A549 (cell line): ENCODE data around the gene TM4SF1. TPM values are rescaled to one million over a fixed set of nuclear protein-coding genes. Genes with fewer than 3 reads are reported as not detected.
A peak's percentile ranks its signal among the peaks of the same experiment; 100 is the strongest.

Experiments
- ATAC-seq, 2 experiments: fragments of 200-7000 bp in 1 of 2; fragments of >200 bp in 1 of 2; cut with Nextera tagmentation in 1 of 2; cut with Tn5 transposase in 1 of 2; 3 replicates each; pipeline versions ENCODE4 v1.8.0 to v1.9.1; 2018 to 2020; ENCODE audit warnings: mild to moderate bottlenecking in 1 of 2, moderate library complexity in 1 of 2
- CTCF ChIA-PET: fragments of 300-600 bp; sonication (Branson Sonifier 250); formaldehyde crosslinking; extraction: SDS; loops from one replicate; lab custom pipeline; 2021; ENCODE audit warnings: antibody characterized with exemption, inconsistent platforms; lab: Yijun Ruan, JAX
- POLR2A ChIA-PET: fragments of 350-600 bp; formaldehyde crosslinking; extraction: SDS; loops from one replicate; lab custom pipeline; 2021; ENCODE audit warnings: antibody characterized with exemption, inconsistent platforms; lab: Yijun Ruan, JAX
- DNase-seq, 2 experiments: peaks; one replicate each; pipeline versions ENCODE4 v3.0.0 to v3.0.0-alpha.2; 2011 to 2016; ENCODE audit warnings: low read depth in 1 of 2, low spot score in 1 of 2
- FAIRE-seq: peaks from 2 replicates; lab custom pipeline; 2011; peaks lifted over from hg19 to GRCh38; lab: Jason Lieb, UNC
- H3K27ac ChIP-seq, 2 experiments: fragments of >200 bp; sonication (Bioruptor Twin); formaldehyde crosslinking; 3 replicates each; pipeline ENCODE4 v1.5.1; 2016 to 2017
- H3K4me1 ChIP-seq: fragments of >200 bp; sonication (Bioruptor Twin); formaldehyde crosslinking; 3 replicates; pipeline ENCODE4 v1.6.1; 2016
- H3K4me2 ChIP-seq: fragments of >200 bp; sonication (Bioruptor Twin); formaldehyde crosslinking; 3 replicates; pipeline ENCODE4 v1.6.1; 2016
- H3K4me3 ChIP-seq: fragments of >200 bp; sonication (Bioruptor Twin); formaldehyde crosslinking; 3 replicates; pipeline ENCODE4 v1.5.1; 2016
- H3K9me3 ChIP-seq: fragments of >200 bp; sonication (Bioruptor Twin); formaldehyde crosslinking; 3 replicates; pipeline ENCODE4 v1.6.1; 2016
- BHLHE40 ChIP-seq: IDR thresholded peaks from 2 replicates; pipeline ENCODE4 v1.6.1; 2012; ENCODE audit warnings: low read depth, low read length, inconsistent platforms
- CHD2 ChIP-seq: fragments of 150-350 bp; IDR thresholded peaks from 2 replicates; pipeline ENCODE4 v1.6.1; 2014; ENCODE audit warnings: low read length; ENCODE audit not compliant: partially characterized antibody
- CHD4 ChIP-seq: fragments of 200-600 bp; sonication (generic); IDR thresholded peaks from 2 replicates; pipeline ENCODE4 v1.6.1; 2016; ENCODE audit warnings: antibody characterized with exemption, mild to moderate bottlenecking, borderline replicate concordance
- EP300 ChIP-seq, 2 experiments: fragments of >200 bp; sonication (Bioruptor Twin); formaldehyde crosslinking; IDR thresholded peaks; 2 replicates in 1 of 2; 3 replicates in 1 of 2; pipeline ENCODE4 v1.6.1; 2016 to 2017
- FOSL2 ChIP-seq, 2 experiments: fragments of 450-650 bp in 1 of 2; fragments of >200 bp in 1 of 2; sonication (Bioruptor Twin) in 1 of 2; formaldehyde crosslinking; IDR thresholded peaks; 2 replicates each; pipeline versions ENCODE4 v1.5.0 to v1.6.1; 2016 to 2020; ENCODE audit warnings: mild to moderate bottlenecking in 1 of 2, moderate library complexity in 1 of 2
- JUN ChIP-seq, 2 experiments: fragments of >200 bp; sonication (Bioruptor Twin); formaldehyde crosslinking; IDR thresholded peaks; 2 replicates in 1 of 2; 3 replicates in 1 of 2; pipeline ENCODE4 v1.6.1; 2016 to 2017
- MYC ChIP-seq: IDR thresholded peaks from 2 replicates; pipeline ENCODE4 v1.6.1; 2012; ENCODE audit warnings: mild to moderate bottlenecking, inconsistent platforms, low read length, improper control_type of control experiment, borderline replicate concordance
- NFE2L2 ChIP-seq: fragments of 150-350 bp; conservative IDR thresholded peaks from 2 replicates; pipeline ENCODE4 v1.6.1; 2014; ENCODE audit warnings: low read length
- RAD21 ChIP-seq, 2 experiments: fragments of >200 bp in 1 of 2; sonication (Bioruptor Twin) in 1 of 2; formaldehyde crosslinking in 1 of 2; IDR thresholded peaks in 1 of 2; conservative IDR thresholded peaks in 1 of 2; 2 replicates in 1 of 2; 3 replicates in 1 of 2; pipeline ENCODE4 v1.6.1; 2012 to 2018; ENCODE audit warnings: inconsistent platforms in 1 of 2
- RFX5 ChIP-seq: fragments of 450-650 bp; IDR thresholded peaks from 2 replicates; pipeline ENCODE4 v1.7.1; 2014; ENCODE audit warnings: antibody characterized with exemption, mild to moderate bottlenecking, moderate library complexity
- SMC3 ChIP-seq: fragments of >200 bp; sonication (Bioruptor Twin); formaldehyde crosslinking; IDR thresholded peaks from 3 replicates; pipeline ENCODE4 v1.6.1; 2018; ENCODE audit warnings: inconsistent platforms
- SREBF2 ChIP-seq: fragments of 450-650 bp; IDR thresholded peaks from 2 replicates; pipeline ENCODE4 v1.6.1; 2014; ENCODE audit warnings: mild to moderate bottlenecking, moderate library complexity
- ZNF302 ChIP-seq: fragments of 250-450 bp; sonication (Bioruptor Pico); IDR thresholded peaks from 2 replicates; pipeline ENCODE4 v1.9.0; 2021; ENCODE audit warnings: inconsistent platforms, mild to moderate bottlenecking, moderate library complexity
- WGBS: methylation state at CpG from one replicate; pipeline ENCODE4 v1.1.6; 2017; ENCODE audit errors: missing lambda C conversion rate; 5-methylcytosine and 5-hydroxymethylcytosine counted together
- polyA plus RNA-seq, 4 experiments: library from polyadenylated mRNA; depleted of rRNA in 3 of 4; stranded (reverse); fragments of >200 nt; fragmentation: RNase III in 1 of 4; extraction: RNeasy Plus Mini Kit Qiagen cat#74134 plus additional on column Dnase treatment in 1 of 4; gene quantifications; 2 replicates in 3 of 4; 3 replicates in 1 of 4; pipeline ENCODE4 v1.2.3, GENCODE V29; 2011 to 2017
- TF ChIP-seq, protein P1 (sequence below): IDR thresholded peaks from 2 replicates; pipeline ENCODE4 v1.6.1; 2012
- TF ChIP-seq, protein P2 (sequence below): IDR thresholded peaks from 2 replicates; pipeline ENCODE4 v1.6.1; 2012
- TF ChIP-seq, protein P3 (sequence below): IDR thresholded peaks from 2 replicates; pipeline ENCODE4 v1.6.1; 2012; ENCODE audit warnings: low read depth, borderline replicate concordance
- TF ChIP-seq, protein P4 (sequence below): fragments of 250-450 bp; sonication (Bioruptor Pico); IDR thresholded peaks from 2 replicates; pipeline ENCODE4 v1.5.0; 2021; ENCODE audit warnings: mild to moderate bottlenecking, moderate library complexity, borderline replicate concordance

The TM4SF1 gene
- polyA plus RNA-seq, 2 of the 4 experiments (the other 2 are of a cell fraction) = 828 to 1,208 TPM

DNA sequence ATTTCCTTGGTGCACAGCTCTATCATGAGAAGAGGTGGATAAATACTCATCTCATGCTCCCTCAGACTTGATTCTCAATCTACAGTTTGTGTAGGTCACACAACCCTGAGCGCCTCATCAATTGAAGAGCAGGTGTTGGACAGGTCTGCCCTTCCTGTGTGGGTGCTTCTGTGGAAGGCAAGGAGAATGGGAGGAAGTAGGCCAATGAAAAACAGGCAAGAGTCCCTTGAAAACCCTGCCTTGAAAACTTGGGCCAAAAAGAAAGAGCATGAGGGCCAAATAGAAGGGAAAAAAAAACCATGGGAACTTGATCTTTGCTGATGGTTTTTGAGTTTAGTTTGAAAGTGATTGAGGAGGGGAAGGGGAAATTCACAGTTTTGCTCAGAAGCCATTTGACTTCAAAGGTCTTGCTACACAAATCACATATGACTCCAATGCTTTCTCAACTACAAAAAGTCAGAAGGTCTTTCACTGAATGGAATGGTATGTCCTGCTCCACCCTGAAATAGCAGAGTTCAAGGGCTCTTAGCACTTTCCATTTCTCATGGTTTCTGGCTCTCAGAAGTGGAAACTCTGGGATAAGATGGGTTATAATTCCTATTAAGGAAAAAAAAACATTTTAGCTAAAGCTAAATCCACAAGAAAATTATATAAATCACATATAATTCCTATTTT is 37.2 kb upstream of the TM4SF1 start:
- no peak overlapping the region for H3K4me2 ChIP-seq
- ChIA-PET POLR2A (no interaction called here), CTCF (no interaction called here)
- no peaks in the 10 kb centered on the region for H3K9me3 ChIP-seq
- peaks cover 5% of the 10 kb centered on the region; the same call in 2 of the 3 replicates for H3K4me1 ChIP-seq
- H3K27ac ChIP-seq = no peak overlapping the region; a peak in 1 of 6 replicates
- ATAC-seq (no peak), FAIRE-seq (no peak), DNase-seq (no peak)
- no peak overlapping the region for H3K4me3 ChIP-seq
- WGBS = 100% methylated on average over 1 of the region's 1 CpG
- TF ChIP-seq FOSL2 (IDR thresholded peaks at IDR 0.05) (no peak), FOSL2 (CRISPR knock-in tag; IDR thresholded peaks at IDR 0.05) (no peak), NFE2L2 (no peak), RFX5 (no peak), CHD2 (no peak), CHD4 (no peak), MYC (no peak), EP300 (IDR thresholded peaks at IDR 0.05) (no peak), SMC3 (no peak), BHLHE40 (no peak), SREBF2 (no peak)
- TF ChIP-seq, protein P1, sequence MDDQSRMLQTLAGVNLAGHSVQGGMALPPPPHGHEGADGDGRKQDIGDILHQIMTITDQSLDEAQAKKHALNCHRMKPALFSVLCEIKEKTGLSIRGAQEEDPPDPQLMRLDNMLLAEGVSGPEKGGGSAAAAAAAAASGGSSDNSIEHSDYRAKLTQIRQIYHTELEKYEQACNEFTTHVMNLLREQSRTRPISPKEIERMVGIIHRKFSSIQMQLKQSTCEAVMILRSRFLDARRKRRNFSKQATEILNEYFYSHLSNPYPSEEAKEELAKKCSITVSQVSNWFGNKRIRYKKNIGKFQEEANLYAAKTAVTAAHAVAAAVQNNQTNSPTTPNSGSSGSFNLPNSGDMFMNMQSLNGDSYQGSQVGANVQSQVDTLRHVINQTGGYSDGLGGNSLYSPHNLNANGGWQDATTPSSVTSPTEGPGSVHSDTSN = no peak
- TF ChIP-seq, protein P2, sequence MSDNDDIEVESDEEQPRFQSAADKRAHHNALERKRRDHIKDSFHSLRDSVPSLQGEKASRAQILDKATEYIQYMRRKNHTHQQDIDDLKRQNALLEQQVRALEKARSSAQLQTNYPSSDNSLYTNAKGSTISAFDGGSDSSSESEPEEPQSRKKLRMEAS = no peak
- TF ChIP-seq, protein P3, sequence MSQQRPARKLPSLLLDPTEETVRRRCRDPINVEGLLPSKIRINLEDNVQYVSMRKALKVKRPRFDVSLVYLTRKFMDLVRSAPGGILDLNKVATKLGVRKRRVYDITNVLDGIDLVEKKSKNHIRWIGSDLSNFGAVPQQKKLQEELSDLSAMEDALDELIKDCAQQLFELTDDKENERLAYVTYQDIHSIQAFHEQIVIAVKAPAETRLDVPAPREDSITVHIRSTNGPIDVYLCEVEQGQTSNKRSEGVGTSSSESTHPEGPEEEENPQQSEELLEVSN = no peak

DNA sequence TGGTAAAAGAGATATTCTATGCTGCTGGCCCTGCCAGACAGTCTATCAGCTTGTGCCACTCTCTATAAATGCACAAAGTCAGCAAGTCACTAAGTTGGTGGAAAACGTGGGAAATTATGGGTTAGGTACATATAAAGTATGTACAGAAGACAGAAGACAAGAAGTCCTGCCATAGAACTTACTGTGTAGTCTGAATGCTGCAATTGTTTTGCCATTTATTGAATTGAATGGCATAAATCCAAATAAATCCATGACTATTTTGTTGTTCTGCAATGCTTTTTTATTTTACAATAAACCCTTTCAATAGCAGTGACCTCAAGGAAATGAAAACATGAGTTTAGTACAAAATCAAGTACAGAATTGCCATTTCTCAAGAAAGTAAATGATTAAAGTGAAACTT is 34.1 kb upstream of the TM4SF1 start:
- Histone ChIP-seq H3K4me2 (no peak overlapping the region), H3K27ac (no peak overlapping the region)
- FAIRE-seq = peak; percentile 39

DNA sequence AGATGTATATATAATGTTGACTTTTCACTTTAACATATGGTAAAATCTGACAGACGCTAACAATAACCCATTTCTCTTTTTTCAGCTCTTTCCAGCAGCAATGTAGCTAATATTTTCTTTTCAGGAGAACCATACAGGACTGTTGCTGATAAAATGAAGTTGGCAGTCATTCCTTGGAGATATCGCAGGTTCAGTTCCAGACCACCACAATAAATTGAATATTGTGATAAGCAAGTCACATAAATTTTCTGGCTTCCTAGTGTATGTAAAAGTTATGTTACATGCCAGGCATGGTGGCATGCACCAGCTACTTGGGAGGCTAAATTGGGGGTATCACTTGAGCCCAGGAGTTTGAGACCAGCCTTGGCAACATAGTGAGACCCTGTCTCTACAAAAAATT is 31.9 kb upstream of the TM4SF1 start:
- TF ChIP-seq, protein P4, sequence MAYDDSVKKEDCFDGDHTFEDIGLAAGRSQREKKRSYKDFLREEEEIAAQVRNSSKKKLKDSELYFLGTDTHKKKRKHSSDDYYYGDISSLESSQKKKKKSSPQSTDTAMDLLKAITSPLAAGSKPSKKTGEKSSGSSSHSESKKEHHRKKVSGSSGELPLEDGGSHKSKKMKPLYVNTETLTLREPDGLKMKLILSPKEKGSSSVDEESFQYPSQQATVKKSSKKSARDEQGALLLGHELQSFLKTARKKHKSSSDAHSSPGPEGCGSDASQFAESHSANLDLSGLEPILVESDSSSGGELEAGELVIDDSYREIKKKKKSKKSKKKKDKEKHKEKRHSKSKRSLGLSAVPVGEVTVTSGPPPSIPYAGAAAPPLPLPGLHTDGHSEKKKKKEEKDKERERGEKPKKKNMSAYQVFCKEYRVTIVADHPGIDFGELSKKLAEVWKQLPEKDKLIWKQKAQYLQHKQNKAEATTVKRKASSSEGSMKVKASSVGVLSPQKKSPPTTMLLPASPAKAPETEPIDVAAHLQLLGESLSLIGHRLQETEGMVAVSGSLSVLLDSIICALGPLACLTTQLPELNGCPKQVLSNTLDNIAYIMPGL = no peak
- TF ChIP-seq JUN (IDR thresholded peaks at IDR 0.05) (no peak), RAD21 (conservative IDR thresholded peaks at IDR 0.05 in 1 of 2, IDR thresholded peaks at IDR 0.05 in 1 of 2) (no peak)
- TF ChIP-seq, all 56 proteins: peak for 0
- no peak for DNase-seq
- 94% methylated on average over 2 of the region's 2 CpGs for WGBS
- Histone ChIP-seq H3K4me1 (no peaks in the 10 kb centered on the region), H3K4me3 (no peak overlapping the region), H3K9me3 (no peaks in the 10 kb centered on the region), H3K4me2 (no peak overlapping the region), H3K27ac (no peak overlapping the region)
- FAIRE-seq = no peak
- CTCF ChIA-PET = interaction anchor here (0.5 to 1.9 kb wide), 5 partner anchors 10 to 362 kb away, joined by 3 to 8 read pairs (median 4); no protein-coding TSS in a partner anchor
- POLR2A ChIA-PET = no interaction called here
- no peak for ATAC-seq

More for the DNA sequence above, 34.1 kb upstream of the TM4SF1 start:
- Histone ChIP-seq H3K4me3 (no peak overlapping the region), H3K4me1 (no peaks in the 10 kb centered on the region), H3K9me3 (no peaks in the 10 kb centered on the region)
- TF ChIP-seq ZNF302 (CRISPR knock-in tag) (no peak), RAD21 (conservative IDR thresholded peaks at IDR 0.05 in 1 of 2, IDR thresholded peaks at IDR 0.05 in 1 of 2) (no peak), JUN (IDR thresholded peaks at IDR 0.05) (no peak)
- ATAC-seq (no peak), DNase-seq (no peak)
- CTCF ChIA-PET = interaction anchor here (0.8 to 0.9 kb wide), 2 partner anchors 11 to 69 kb away, joined by 3 read pairs; no protein-coding TSS in a partner anchor
- POLR2A ChIA-PET = no interaction called here
- 13% methylated on average over 1 of the region's 1 CpG for WGBS
